ENCODE data around the gene INCENP.

DNA sequence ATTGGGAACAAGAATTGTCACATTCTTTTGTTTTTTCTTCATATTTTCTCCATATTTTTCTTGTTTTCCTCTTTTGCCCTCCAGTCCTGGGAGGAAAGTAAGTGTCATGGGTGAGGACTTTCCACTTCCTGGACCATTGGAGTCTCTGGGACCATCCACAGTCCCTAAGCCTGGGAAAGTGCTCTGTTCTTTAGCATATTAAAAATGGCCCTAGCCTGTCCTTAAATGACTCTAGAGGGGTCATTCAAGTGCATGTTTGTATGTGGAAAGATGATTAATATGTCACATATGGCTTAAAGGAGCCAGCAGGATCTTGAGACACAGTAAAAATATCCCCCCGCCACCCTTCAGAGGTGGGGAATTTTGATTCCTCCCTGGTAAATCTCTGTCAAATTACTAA is 46.1 kb downstream of the INCENP start:
- TF ChIP-seq, protein P1, sequence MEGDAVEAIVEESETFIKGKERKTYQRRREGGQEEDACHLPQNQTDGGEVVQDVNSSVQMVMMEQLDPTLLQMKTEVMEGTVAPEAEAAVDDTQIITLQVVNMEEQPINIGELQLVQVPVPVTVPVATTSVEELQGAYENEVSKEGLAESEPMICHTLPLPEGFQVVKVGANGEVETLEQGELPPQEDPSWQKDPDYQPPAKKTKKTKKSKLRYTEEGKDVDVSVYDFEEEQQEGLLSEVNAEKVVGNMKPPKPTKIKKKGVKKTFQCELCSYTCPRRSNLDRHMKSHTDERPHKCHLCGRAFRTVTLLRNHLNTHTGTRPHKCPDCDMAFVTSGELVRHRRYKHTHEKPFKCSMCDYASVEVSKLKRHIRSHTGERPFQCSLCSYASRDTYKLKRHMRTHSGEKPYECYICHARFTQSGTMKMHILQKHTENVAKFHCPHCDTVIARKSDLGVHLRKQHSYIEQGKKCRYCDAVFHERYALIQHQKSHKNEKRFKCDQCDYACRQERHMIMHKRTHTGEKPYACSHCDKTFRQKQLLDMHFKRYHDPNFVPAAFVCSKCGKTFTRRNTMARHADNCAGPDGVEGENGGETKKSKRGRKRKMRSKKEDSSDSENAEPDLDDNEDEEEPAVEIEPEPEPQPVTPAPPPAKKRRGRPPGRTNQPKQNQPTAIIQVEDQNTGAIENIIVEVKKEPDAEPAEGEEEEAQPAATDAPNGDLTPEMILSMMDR (IDR thresholded peaks at IDR 0.05; ENCODE audit: low read length), result no peak
- no peak for TF ChIP-seq EZH2 (IDR thresholded peaks at IDR 0.05; ENCODE audit: borderline replicate concordance, low read length)
